A549 (cell line): ENCODE measurements around the gene HECTD3. TPM values are rescaled to one million over a fixed set of nuclear protein-coding genes. Genes with fewer than 3 reads are reported as not detected.

Experiments used
- ATAC-seq, 2 experiments: fragments of 200-7000 bp in 1 of 2; fragments of >200 bp in 1 of 2; cut with Nextera tagmentation in 1 of 2; cut with Tn5 transposase in 1 of 2; 3 replicates each; pipeline versions ENCODE4 v1.8.0 to v1.9.1; 2018 to 2020; ENCODE audit warnings: mild to moderate bottlenecking in 1 of 2, moderate library complexity in 1 of 2
- CTCF ChIA-PET: fragments of 300-600 bp; sonication (Branson Sonifier 250); formaldehyde crosslinking; extraction: SDS; loops from one replicate; lab custom pipeline; 2021; ENCODE audit warnings: antibody characterized with exemption, inconsistent platforms; lab: Yijun Ruan, JAX
- POLR2A ChIA-PET: fragments of 350-600 bp; formaldehyde crosslinking; extraction: SDS; loops from one replicate; lab custom pipeline; 2021; ENCODE audit warnings: antibody characterized with exemption, inconsistent platforms; lab: Yijun Ruan, JAX
- DNase-seq, 2 experiments: peaks; one replicate each; pipeline versions ENCODE4 v3.0.0 to v3.0.0-alpha.2; 2011 to 2016; ENCODE audit warnings: low read depth in 1 of 2, low spot score in 1 of 2
- FAIRE-seq: peaks from 2 replicates; lab custom pipeline; 2011; peaks lifted over from hg19 to GRCh38; lab: Jason Lieb, UNC
- H3K27ac ChIP-seq, 2 experiments: fragments of >200 bp; sonication (Bioruptor Twin); formaldehyde crosslinking; 3 replicates each; pipeline ENCODE4 v1.5.1; 2016 to 2017
- H3K4me1 ChIP-seq: fragments of >200 bp; sonication (Bioruptor Twin); formaldehyde crosslinking; 3 replicates; pipeline ENCODE4 v1.6.1; 2016
- H3K4me2 ChIP-seq: fragments of >200 bp; sonication (Bioruptor Twin); formaldehyde crosslinking; 3 replicates; pipeline ENCODE4 v1.6.1; 2016
- H3K4me3 ChIP-seq: fragments of >200 bp; sonication (Bioruptor Twin); formaldehyde crosslinking; 3 replicates; pipeline ENCODE4 v1.5.1; 2016
- H3K9me3 ChIP-seq: fragments of >200 bp; sonication (Bioruptor Twin); formaldehyde crosslinking; 3 replicates; pipeline ENCODE4 v1.6.1; 2016
- ATOH8 ChIP-seq: fragments of 250-450 bp; sonication (Bioruptor Pico); IDR thresholded peaks from 2 replicates; pipeline ENCODE4 v1.5.0; 2020; ENCODE audit warnings: low read depth, mild to moderate bottlenecking, moderate library complexity
- BHLHE40 ChIP-seq: IDR thresholded peaks from 2 replicates; pipeline ENCODE4 v1.6.1; 2012; ENCODE audit warnings: low read depth, low read length, inconsistent platforms
- ESRRA ChIP-seq: fragments of 150-350 bp; IDR thresholded peaks from 2 replicates; pipeline ENCODE4 v1.6.1; 2014; ENCODE audit warnings: mild to moderate bottlenecking, low read length, borderline replicate concordance
- FOSL2 ChIP-seq, 2 experiments: fragments of 450-650 bp in 1 of 2; fragments of >200 bp in 1 of 2; sonication (Bioruptor Twin) in 1 of 2; formaldehyde crosslinking; IDR thresholded peaks; 2 replicates each; pipeline versions ENCODE4 v1.5.0 to v1.6.1; 2016 to 2020; ENCODE audit warnings: mild to moderate bottlenecking in 1 of 2, moderate library complexity in 1 of 2
- HOXA7 ChIP-seq: fragments of 250-450 bp; sonication (Bioruptor Pico); IDR thresholded peaks from 2 replicates; pipeline ENCODE4 v1.5.0; 2020; ENCODE audit warnings: mild to moderate bottlenecking, moderate library complexity
- HOXB5 ChIP-seq: fragments of 250-450 bp; sonication (Bioruptor Pico); IDR thresholded peaks from 2 replicates; pipeline ENCODE4 v1.5.0; 2020; ENCODE audit warnings: mild to moderate bottlenecking, moderate library complexity
- KDM1A ChIP-seq: fragments of 200-600 bp; sonication (generic); IDR thresholded peaks from 2 replicates; pipeline ENCODE4 v1.6.1; 2016; ENCODE audit warnings: low read depth, mild to moderate bottlenecking
- NPAS2 ChIP-seq: fragments of 250-450 bp; sonication (Bioruptor Pico); IDR thresholded peaks from 2 replicates; pipeline ENCODE4 v1.8.0; 2022; ENCODE audit warnings: mild to moderate bottlenecking, moderate library complexity, borderline replicate concordance
- POLR2A ChIP-seq: IDR thresholded peaks from 2 replicates; pipeline ENCODE4 v1.6.1; 2012; ENCODE audit warnings: mild to moderate bottlenecking, low read length
- RAD21 ChIP-seq, 2 experiments: fragments of >200 bp in 1 of 2; sonication (Bioruptor Twin) in 1 of 2; formaldehyde crosslinking in 1 of 2; IDR thresholded peaks in 1 of 2; conservative IDR thresholded peaks in 1 of 2; 2 replicates in 1 of 2; 3 replicates in 1 of 2; pipeline ENCODE4 v1.6.1; 2012 to 2018; ENCODE audit warnings: inconsistent platforms in 1 of 2
- RARB ChIP-seq: fragments of 250-450 bp; sonication (Bioruptor Pico); IDR thresholded peaks from 2 replicates; pipeline ENCODE4 v1.8.0; 2021; ENCODE audit warnings: mild to moderate bottlenecking, moderate library complexity
- RCOR1 ChIP-seq: fragments of 150-350 bp; IDR thresholded peaks from 2 replicates; pipeline ENCODE4 v1.6.1; 2014; ENCODE audit warnings: antibody characterized with exemption, low read length, low read depth
- RFX5 ChIP-seq: fragments of 450-650 bp; IDR thresholded peaks from 2 replicates; pipeline ENCODE4 v1.7.1; 2014; ENCODE audit warnings: antibody characterized with exemption, mild to moderate bottlenecking, moderate library complexity
- RNF2 ChIP-seq: fragments of 200-600 bp; sonication (generic); IDR thresholded peaks from 2 replicates; pipeline ENCODE4 v1.6.1; 2016; ENCODE audit warnings: low read depth, mild to moderate bottlenecking, antibody characterized with exemption, moderate library complexity, borderline replicate concordance
- TP53 ChIP-seq: fragments of 250-450 bp; sonication (Bioruptor Pico); IDR thresholded peaks from 2 replicates; pipeline ENCODE4 v1.5.0; 2021; ENCODE audit warnings: mild to moderate bottlenecking, moderate library complexity
- ZC3H11A ChIP-seq: fragments of 450-650 bp; IDR thresholded peaks from 2 replicates; pipeline ENCODE4 v1.6.1; 2014; ENCODE audit warnings: antibody characterized with exemption, mild to moderate bottlenecking
- ZFP36 ChIP-seq: fragments of 450-650 bp; IDR thresholded peaks from 2 replicates; pipeline ENCODE4 v1.6.1; 2014; ENCODE audit warnings: borderline replicate concordance; ENCODE audit not compliant: partially characterized antibody
- ZSCAN20 ChIP-seq: fragments of 250-450 bp; sonication (Bioruptor Pico); IDR thresholded peaks from 2 replicates; pipeline ENCODE4 v1.8.0; 2022; ENCODE audit warnings: mild to moderate bottlenecking, moderate library complexity
- WGBS: methylation state at CpG from one replicate; pipeline ENCODE4 v1.1.6; 2017; ENCODE audit errors: missing lambda C conversion rate; 5-methylcytosine and 5-hydroxymethylcytosine counted together
- polyA plus RNA-seq, 4 experiments: library from polyadenylated mRNA; depleted of rRNA in 3 of 4; stranded (reverse); fragments of >200 nt; fragmentation: RNase III in 1 of 4; extraction: RNeasy Plus Mini Kit Qiagen cat#74134 plus additional on column Dnase treatment in 1 of 4; gene quantifications; 2 replicates in 3 of 4; 3 replicates in 1 of 4; pipeline ENCODE4 v1.2.3, GENCODE V29; 2011 to 2017
- TF ChIP-seq, protein P1 (sequence below): fragments of >200 bp; sonication (Bioruptor Twin); formaldehyde crosslinking; IDR thresholded peaks from 3 replicates; pipeline ENCODE4 v1.5.1; 2016
- TF ChIP-seq, protein P2 (sequence below): fragments of 200-600 bp; sonication (generic); IDR thresholded peaks from 2 replicates; pipeline ENCODE4 v1.6.1; 2016; ENCODE audit warnings: antibody characterized with exemption, mild to moderate bottlenecking, moderate library complexity
- TF ChIP-seq, protein P3 (sequence below): IDR thresholded peaks from 2 replicates; pipeline ENCODE4 v1.6.1; 2012

Gene HECTD3
- polyA plus RNA-seq, 2 of the 4 experiments (the other 2 are of a cell fraction), result 19.6 to 24.2 TPM

DNA sequence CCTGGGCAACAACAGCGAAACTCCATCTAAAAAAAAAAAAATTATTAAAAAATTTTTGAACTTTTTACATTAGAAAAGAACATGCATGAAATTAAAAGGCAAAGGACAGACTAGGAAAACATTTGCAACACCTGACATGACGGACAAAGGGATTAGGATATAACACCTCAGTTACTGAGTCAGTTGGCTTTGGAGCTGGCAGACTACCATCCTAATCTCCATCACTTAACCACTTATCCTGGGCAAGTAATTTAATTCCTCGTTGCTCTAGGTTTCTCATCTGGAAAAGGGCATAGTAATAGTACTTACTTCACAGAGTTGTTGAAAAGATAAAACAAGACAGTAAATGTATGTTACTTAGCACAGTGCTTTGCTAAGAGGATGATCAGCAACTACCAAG lies 11.9 kb downstream of the HECTD3 start:
- no peak overlapping the region for H3K4me2 ChIP-seq
- POLR2A ChIA-PET, result no interaction called here
- TF ChIP-seq ZFP36, result no peak
- TF ChIP-seq, protein P1, sequence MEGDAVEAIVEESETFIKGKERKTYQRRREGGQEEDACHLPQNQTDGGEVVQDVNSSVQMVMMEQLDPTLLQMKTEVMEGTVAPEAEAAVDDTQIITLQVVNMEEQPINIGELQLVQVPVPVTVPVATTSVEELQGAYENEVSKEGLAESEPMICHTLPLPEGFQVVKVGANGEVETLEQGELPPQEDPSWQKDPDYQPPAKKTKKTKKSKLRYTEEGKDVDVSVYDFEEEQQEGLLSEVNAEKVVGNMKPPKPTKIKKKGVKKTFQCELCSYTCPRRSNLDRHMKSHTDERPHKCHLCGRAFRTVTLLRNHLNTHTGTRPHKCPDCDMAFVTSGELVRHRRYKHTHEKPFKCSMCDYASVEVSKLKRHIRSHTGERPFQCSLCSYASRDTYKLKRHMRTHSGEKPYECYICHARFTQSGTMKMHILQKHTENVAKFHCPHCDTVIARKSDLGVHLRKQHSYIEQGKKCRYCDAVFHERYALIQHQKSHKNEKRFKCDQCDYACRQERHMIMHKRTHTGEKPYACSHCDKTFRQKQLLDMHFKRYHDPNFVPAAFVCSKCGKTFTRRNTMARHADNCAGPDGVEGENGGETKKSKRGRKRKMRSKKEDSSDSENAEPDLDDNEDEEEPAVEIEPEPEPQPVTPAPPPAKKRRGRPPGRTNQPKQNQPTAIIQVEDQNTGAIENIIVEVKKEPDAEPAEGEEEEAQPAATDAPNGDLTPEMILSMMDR, result no peak
- TF ChIP-seq RFX5, result no peak
- TF ChIP-seq FOSL2 (IDR thresholded peaks at IDR 0.05), result no peak
- no peak for TF ChIP-seq FOSL2 (CRISPR knock-in tag; IDR thresholded peaks at IDR 0.05)
- TF ChIP-seq RARB, result no peak
- no peak for TF ChIP-seq RAD21 (conservative IDR thresholded peaks at IDR 0.05 in 1 of 2, IDR thresholded peaks at IDR 0.05 in 1 of 2)
- no peaks in the 10 kb centered on the region for H3K9me3 ChIP-seq
- 69% methylated on average over 3 of the region's 3 CpGs for WGBS
- no peak for ATAC-seq
- no peak for FAIRE-seq
- no peaks in the 10 kb centered on the region for H3K4me1 ChIP-seq
- CTCF ChIA-PET, result interaction anchor here (0.9 to 1.6 kb wide), 3 partner anchors 12 to 304 kb away, joined by 3 read pairs; no protein-coding TSS in a partner anchor
- H3K4me3 ChIP-seq, result no peak overlapping the region
- DNase-seq, result no peak
- no peak overlapping the region for H3K27ac ChIP-seq

DNA sequence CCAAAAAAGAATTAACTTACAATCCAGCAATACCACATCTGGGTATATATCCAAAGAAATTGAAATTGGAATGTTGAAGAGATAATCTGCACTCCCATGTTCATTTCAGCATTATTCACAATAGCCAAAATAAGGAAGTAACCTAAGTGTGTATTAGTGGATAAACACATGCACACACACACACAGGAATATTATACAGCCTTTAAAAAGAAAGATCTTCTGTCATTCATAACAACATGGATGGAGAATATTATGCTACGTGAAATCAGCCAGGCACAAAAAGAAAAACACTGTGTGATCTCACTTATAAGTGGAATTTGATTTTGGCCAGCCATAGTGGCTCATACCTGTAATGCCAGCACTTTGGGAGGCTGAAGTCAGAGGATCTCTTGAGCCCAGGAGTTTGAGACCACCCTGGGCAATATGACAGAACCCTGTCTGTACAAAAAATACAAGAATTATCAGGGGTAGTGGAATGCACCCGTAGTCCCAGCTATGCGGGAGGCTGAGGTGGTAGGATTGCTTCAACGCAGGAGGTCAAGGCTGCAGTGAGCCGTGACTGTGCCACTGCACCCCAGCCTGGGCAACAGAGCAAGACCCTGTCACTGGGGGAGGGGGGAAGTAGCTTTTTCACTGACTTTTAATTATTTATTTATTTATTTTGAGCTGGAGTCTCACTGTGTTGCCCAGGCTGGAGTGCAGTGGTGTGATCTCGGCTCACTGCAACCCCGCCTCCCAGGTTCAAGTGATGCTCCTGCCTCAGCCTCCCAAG lies 15.5 kb downstream of the HECTD3 start:
- FAIRE-seq (no peak), DNase-seq (no peak), ATAC-seq (no peak)
- H3K27ac ChIP-seq, result no peak overlapping the region
- TF ChIP-seq ATOH8 (no peak), POLR2A (no peak), FOSL2 (IDR thresholded peaks at IDR 0.05) (no peak), FOSL2 (CRISPR knock-in tag; IDR thresholded peaks at IDR 0.05) (no peak), HOXB5 (CRISPR knock-in tag) (no peak), ZSCAN20 (no peak), ZC3H11A (no peak), RNF2 (no peak), RARB (no peak), ESRRA (no peak), KDM1A (no peak), TP53 (no peak), NPAS2 (CRISPR knock-in tag) (no peak), BHLHE40 (no peak), RCOR1 (no peak), HOXA7 (no peak)
- TF ChIP-seq, protein P2, sequence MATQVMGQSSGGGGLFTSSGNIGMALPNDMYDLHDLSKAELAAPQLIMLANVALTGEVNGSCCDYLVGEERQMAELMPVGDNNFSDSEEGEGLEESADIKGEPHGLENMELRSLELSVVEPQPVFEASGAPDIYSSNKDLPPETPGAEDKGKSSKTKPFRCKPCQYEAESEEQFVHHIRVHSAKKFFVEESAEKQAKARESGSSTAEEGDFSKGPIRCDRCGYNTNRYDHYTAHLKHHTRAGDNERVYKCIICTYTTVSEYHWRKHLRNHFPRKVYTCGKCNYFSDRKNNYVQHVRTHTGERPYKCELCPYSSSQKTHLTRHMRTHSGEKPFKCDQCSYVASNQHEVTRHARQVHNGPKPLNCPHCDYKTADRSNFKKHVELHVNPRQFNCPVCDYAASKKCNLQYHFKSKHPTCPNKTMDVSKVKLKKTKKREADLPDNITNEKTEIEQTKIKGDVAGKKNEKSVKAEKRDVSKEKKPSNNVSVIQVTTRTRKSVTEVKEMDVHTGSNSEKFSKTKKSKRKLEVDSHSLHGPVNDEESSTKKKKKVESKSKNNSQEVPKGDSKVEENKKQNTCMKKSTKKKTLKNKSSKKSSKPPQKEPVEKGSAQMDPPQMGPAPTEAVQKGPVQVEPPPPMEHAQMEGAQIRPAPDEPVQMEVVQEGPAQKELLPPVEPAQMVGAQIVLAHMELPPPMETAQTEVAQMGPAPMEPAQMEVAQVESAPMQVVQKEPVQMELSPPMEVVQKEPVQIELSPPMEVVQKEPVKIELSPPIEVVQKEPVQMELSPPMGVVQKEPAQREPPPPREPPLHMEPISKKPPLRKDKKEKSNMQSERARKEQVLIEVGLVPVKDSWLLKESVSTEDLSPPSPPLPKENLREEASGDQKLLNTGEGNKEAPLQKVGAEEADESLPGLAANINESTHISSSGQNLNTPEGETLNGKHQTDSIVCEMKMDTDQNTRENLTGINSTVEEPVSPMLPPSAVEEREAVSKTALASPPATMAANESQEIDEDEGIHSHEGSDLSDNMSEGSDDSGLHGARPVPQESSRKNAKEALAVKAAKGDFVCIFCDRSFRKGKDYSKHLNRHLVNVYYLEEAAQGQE, result no peak
- TF ChIP-seq, protein P3, sequence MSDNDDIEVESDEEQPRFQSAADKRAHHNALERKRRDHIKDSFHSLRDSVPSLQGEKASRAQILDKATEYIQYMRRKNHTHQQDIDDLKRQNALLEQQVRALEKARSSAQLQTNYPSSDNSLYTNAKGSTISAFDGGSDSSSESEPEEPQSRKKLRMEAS, result no peak
- TF ChIP-seq, protein P1, result no peak
- no peak overlapping the region for H3K4me3 ChIP-seq
- ChIA-PET POLR2A (no interaction called here), CTCF (no interaction called here)
- 84% methylated on average over 7 of the region's 7 CpGs for WGBS
- no peak overlapping the region for H3K4me2 ChIP-seq
- no peaks in the 10 kb centered on the region for H3K9me3 ChIP-seq
- no peaks in the 10 kb centered on the region for H3K4me1 ChIP-seq
